ENCODE results near the gene AOAH. TPM values are rescaled to one million over a fixed set of nuclear protein-coding genes. Genes with fewer than 3 reads are reported as not detected.

The AOAH gene
- polyA plus RNA-seq, 3 donors = 2.5 to 3.3 (median 3.1) TPM

- no peak for DNase-seq (ENCODE audit: extremely low read depth in 1 of 11, low read depth in 9 of 11, low spot score in 4 of 11)
Observed at GRCh38 chr7:36597090-36597773, 127.1 kb downstream of the AOAH start.

GRCh38 chr7:36594445-36594844 is 129.8 kb downstream of the AOAH start:
- no peak for DNase-seq (ENCODE audit: extremely low read depth in 1 of 11, low read depth in 9 of 11, low spot score in 4 of 11)

DNA sequence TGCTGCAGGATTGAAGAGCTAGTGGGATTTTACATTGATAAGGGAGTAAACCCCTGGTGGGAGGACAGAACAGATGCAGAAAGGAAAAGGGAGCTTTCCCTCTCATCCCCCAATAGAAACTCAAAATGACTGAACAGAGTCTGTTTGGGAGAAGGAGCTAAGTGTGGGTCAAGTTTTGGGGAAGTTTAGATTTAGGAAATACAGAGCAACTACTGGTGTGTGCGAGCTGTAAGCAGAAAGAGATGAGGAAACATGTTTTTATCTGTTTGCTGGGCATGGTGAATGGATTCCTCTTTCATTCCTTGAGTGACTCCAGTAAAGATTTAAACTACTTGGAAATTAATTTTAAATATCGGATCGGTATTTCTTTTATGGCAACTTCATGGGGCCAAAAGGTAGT is 132.7 kb downstream of the AOAH start:
- no peak for DNase-seq (ENCODE audit: extremely low read depth in 1 of 11, low read depth in 9 of 11, low spot score in 4 of 11)

DNA sequence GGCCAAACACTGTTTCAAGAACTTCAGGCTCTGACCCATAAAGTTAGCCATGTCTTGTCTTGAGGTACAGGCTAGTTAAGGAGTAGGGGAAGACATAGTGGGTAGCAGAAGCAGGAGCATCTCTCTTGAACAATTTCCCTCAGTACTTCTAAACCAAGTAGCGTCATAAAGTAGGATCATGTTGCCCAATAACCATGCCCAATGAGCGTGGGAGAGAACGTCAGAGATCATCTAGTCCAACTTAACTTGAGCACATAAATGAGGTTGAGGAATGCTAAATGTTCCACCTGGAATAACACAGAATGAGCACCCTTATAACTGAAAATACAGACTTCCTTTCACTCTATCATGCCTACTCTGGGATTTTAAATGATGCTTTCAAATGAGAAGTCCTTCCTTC is 134.9 kb downstream of the AOAH start:
- no peak for DNase-seq (ENCODE audit: extremely low read depth in 1 of 11, low read depth in 9 of 11, low spot score in 4 of 11)

GRCh38 chr7:36583318-36583717 is 141.0 kb downstream of the AOAH start:
- no peak for DNase-seq (ENCODE audit: extremely low read depth in 1 of 11, low read depth in 9 of 11, low spot score in 4 of 11)

DNA sequence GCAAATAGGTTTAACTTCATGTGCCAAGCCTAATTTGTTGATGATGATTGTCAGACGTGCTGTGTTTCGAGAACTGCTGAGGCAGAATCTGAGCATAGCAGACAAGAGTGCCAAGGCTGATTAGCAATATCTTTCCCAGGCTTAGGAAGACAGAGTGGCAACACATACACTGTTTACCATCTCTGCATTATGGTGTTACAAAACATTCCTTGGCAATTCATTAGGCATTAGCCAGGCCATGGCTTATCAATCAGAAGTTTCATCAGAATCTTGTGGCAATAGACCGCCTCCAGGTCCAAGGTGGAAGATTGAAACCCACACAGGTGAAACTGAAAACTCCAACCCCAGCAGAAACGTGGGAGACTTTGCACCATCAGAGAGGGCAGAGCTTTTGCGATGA is 148.5 kb downstream of the AOAH start:
- no peak for DNase-seq (ENCODE audit: extremely low read depth in 1 of 11, low read depth in 9 of 11, low spot score in 4 of 11)

- no peak for DNase-seq (ENCODE audit: extremely low read depth in 1 of 11, low read depth in 9 of 11, low spot score in 4 of 11)
Observed at GRCh38 chr7:36573066-36573465, 151.2 kb downstream of the AOAH start.

DNA sequence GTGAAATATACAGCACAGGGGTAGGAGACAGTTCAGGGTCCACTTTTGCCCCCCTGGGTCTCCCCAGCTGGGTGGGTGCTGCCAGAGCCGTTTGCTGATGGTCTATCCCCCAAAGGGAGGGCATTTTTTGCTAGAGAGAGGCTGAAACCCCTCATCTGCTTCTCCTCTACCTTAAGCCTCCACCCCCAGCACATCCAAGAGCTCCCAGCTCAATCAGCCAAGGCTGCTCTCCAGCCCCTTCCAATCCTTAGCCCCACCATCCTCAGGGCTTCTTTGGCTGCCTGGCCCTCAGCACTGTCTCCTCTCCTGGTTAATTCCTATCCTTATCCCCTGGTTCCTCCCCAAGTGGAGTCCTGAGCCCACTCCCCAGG is 153.1 kb downstream of the AOAH start:
- DNase-seq (ENCODE audit: extremely low read depth in 1 of 11, low read depth in 9 of 11, low spot score in 4 of 11) = no peak

DNA sequence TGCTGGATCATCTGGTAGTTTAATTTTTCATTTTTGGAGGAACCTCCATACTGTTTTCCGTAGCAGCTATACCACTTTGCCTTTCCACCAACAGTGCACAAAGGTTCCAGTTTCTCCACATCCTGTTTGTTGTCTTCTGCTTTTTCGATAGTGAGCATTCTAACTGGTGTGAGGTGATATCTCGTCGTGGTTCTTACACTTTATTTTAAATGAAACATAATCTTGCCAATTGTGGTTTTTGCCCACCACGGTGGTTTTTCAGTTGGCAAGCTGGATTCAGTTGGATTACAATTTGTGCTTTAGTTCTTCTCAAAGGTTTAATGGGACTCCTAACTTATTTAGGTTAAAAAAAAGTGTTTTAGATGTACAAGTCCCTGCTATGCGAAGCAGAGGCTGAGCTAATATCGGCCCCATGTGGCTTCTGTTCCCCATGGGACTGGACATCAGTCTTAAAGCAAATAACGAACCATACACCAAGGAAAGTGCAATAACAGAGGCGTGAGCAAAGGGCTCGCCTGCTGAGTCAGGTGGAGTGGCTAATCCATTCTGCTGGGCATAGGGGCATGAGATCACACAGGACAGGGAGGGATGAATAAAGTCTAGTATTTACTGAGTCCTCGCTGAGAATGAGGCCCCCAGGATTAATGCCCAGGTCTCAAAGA is 153.6 kb downstream of the AOAH start:
- DNase-seq (ENCODE audit: extremely low read depth in 1 of 11, low read depth in 9 of 11, low spot score in 4 of 11) = no peak

DNA sequence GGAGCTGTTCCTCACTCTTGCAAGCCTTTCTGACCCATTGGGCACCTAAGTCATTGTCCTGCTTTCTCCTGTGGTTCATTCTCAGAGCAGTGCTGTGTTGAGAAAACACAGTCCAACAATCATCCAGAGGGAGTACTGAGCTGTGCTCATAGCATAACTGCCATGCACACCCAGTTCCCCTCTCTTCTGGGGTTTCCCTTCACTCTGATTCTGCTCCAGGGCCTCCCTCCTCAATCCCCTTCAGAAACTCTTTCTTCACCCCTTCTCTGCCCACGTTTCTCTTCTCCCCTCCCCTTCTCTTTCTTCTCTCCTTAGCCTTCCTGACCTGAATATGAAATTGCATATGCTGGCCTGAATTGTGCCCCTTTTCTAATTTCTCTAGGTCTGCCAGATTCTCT is 155.8 kb downstream of the AOAH start:
- DNase-seq (ENCODE audit: extremely low read depth in 1 of 11, low read depth in 9 of 11, low spot score in 4 of 11) = no peak

- no peak for DNase-seq (ENCODE audit: extremely low read depth in 1 of 11, low read depth in 9 of 11, low spot score in 4 of 11)
Observed at GRCh38 chr7:36567699-36568451, 156.4 kb downstream of the AOAH start.

DNA sequence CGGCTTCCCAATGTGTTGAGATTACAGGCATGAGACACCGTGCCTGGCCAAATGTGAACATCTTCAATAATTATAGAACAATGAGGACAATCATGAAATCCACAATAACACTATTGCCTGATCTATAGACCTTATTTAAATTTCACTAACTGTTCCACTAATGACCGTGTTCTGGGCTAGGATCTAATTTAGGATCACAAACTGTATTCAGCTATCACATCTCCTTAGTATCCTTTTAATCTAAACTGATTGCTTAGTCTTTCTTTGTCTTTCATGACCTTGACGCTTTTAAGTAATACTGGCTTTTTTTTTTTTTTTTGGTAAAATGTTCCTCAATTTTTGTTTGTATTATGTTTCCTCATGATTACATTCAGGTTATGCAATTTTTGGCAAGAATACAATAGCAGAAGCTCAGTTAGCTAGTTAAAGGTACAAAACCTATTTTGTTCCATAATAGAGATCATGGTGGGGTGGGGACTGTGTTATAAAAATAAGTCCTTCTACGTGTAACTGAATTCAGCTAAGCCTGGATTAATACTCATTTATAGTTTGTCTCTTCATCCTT is 158.4 kb downstream of the AOAH start:
- DNase-seq (ENCODE audit: extremely low read depth in 1 of 11, low read depth in 9 of 11, low spot score in 4 of 11) = no peak

DNA sequence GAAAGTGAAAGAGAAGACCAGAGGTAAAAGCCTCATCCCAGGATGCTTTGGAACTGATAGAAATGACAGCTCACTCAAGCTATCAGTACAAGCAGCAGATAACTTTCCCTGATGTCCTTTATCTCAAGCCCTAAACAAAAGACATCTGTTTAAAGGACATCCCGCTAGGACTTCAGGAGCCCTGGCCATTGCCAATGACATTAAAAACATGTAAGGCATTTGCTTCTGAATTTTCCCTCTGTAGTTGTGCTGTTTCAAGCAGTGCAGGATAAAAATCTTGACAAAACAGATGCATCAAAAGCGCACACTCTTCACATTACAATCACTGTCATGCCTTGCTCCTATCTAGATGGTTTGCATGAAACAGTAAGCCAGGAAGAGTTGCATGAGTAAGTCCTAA is 159.8 kb downstream of the AOAH start:
- DNase-seq (ENCODE audit: extremely low read depth in 1 of 11, low read depth in 9 of 11, low spot score in 4 of 11) = no peak

DNA sequence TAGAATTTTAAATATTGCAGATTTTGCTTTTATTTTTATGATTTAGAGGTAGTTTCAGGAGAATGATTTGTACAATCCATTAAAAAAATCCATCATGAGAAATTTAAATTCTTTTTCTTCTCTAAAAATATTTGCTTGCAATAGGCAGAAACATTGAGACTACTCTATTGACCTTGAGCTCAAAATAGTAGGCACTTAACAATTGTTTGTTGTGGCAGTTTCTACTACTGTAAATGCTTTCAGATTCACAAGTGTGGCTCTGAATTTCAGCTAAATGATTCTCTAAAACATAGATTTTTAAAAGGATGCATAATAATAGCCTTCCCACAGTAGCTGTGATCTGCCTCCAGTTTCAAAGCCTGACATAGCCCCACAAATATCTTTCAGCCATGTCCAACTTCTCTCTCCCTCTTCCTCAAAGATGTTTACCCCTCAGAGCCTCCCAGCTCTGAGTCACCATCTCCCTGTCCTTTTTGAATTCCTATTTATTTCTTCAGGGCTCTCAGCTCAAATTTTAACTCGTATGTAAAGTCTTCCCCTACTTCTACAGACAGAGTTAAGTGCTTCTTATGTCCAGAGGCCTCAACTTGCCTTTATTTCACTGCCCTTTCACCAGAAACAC is 160.5 kb downstream of the AOAH start:
- no peak for DNase-seq (ENCODE audit: extremely low read depth in 1 of 11, low read depth in 9 of 11, low spot score in 4 of 11)

- no peak for DNase-seq (ENCODE audit: extremely low read depth in 1 of 11, low read depth in 9 of 11, low spot score in 4 of 11)
Observed at GRCh38 chr7:36562121-36562520, 162.2 kb downstream of the AOAH start.

GRCh38 chr7:36549029-36549428 is 175.3 kb downstream of the AOAH start:
- DNase-seq (ENCODE audit: extremely low read depth in 1 of 11, low read depth in 9 of 11, low spot score in 4 of 11) = no peak

- DNase-seq (ENCODE audit: extremely low read depth in 1 of 11, low read depth in 9 of 11, low spot score in 4 of 11) = peak in 1 of 11 donors; percentile 2
Observed at GRCh38 chr7:36547416-36547815, 176.9 kb downstream of the AOAH start.

GRCh38 chr7:36546331-36546730 is 178.0 kb downstream of the AOAH start:
- DNase-seq (ENCODE audit: extremely low read depth in 1 of 11, low read depth in 9 of 11, low spot score in 4 of 11) = no peak

GRCh38 chr7:36545291-36545690 is 179.0 kb downstream of the AOAH start:
- DNase-seq (ENCODE audit: extremely low read depth in 1 of 11, low read depth in 9 of 11, low spot score in 4 of 11) = no peak

DNA sequence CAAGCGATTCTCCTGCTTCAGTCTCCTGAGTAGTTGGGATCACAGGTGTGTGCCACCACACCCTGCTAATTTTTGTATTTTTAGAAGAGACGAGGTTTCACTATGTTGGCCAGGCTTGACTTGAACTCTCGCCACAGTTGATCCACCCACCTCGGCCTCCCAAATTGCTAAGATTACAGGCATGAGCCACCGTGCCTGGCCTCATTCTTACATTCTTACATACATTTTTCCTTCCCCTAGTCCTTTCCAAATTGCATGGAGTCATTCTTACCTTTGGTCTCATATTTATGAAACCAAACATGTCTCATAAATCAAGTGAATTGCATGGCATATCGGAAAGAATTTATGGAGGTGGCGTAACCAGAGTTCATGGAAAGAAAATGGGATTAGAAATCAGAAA is 186.2 kb downstream of the AOAH start:
- no peak for DNase-seq (ENCODE audit: extremely low read depth in 1 of 11, low read depth in 9 of 11, low spot score in 4 of 11)
